OCI-LY3 (cell line): ENCODE measurements around the gene FYTTD1.

Experiments
- CTCF ChIP-seq: fragments of 200-600, 300-600 bp; sonication (generic); IDR thresholded peaks from 2 replicates; pipeline ENCODE4 v1.5.1; 2014; ENCODE audit warnings: antibody characterized with exemption, low read length, low read depth
- EZH2phosphoT487 ChIP-seq: fragments of 200-600 bp; shearing (Covaris generic); IDR thresholded peaks from 2 replicates; pipeline ENCODE4 v1.6.1; 2018; ENCODE audit warnings: antibody characterized with exemption, mixed run types, low read depth

- TF ChIP-seq CTCF (no peak), EZH2phosphoT487 (no peak)
These were observed 16.6 kb upstream of the FYTTD1 start for GRCh38 chr3:197733042-197733441.
